NCI-H526 (cell line): ENCODE measurements around the gene OSBP2.
"Not testable (repeated sequence)": the region's sequence is repeated elsewhere in the genome, so short reads cannot be mapped to it uniquely, and the experiment has no call there.

ENCODE experiments used
- DNase-seq, 2 experiments: peaks; one replicate each; lab custom pipeline; 2025; lab: John Stamatoyannopoulos, UW

OSBP2 gene

GRCh38 chr22:30679895-30680690, 14.6 kb upstream of the OSBP2 start:
- DNase-seq, result not testable (repeated sequence)

GRCh38 chr22:30680991-30681770, 13.5 kb upstream of the OSBP2 start:
- no peak for DNase-seq

GRCh38 chr22:30681831-30682230, 12.8 kb upstream of the OSBP2 start:
- DNase-seq, result peak in 1 of 2 experiments; percentile 7

- no peak for DNase-seq
Observed at GRCh38 chr22:30685178-30685577, 9.5 kb upstream of the OSBP2 start.

- no peak for DNase-seq
Observed at GRCh38 chr22:30687358-30687757, 7.3 kb upstream of the OSBP2 start.

GRCh38 chr22:30689622-30690021, 5.1 kb upstream of the OSBP2 start:
- no peak for DNase-seq

- DNase-seq, result no peak
Observed at GRCh38 chr22:30691204-30691603, 3.5 kb upstream of the OSBP2 start.

GRCh38 chr22:30694171-30694639, 469 bp upstream of the OSBP2 start:
- DNase-seq, result peak; percentile 47 to 82

- DNase-seq, result no peak
Observed at GRCh38 chr22:30695351-30695851, 727 bp downstream of the OSBP2 start.

GRCh38 chr22:30695871-30696655, 1.4 kb downstream of the OSBP2 start:
- no peak for DNase-seq

GRCh38 chr22:30697975-30698374, 3.3 kb downstream of the OSBP2 start:
- DNase-seq, result no peak

- DNase-seq, result no peak
Observed at GRCh38 chr22:30701872-30702271, 7.2 kb downstream of the OSBP2 start.

GRCh38 chr22:30702856-30703255, 8.2 kb downstream of the OSBP2 start:
- no peak for DNase-seq

- DNase-seq, result no peak
Observed at GRCh38 chr22:30704978-30705377, 10.3 kb downstream of the OSBP2 start.

GRCh38 chr22:30705710-30706651, 11.3 kb downstream of the OSBP2 start:
- DNase-seq, result no peak

- DNase-seq, result not testable (repeated sequence)
Observed at GRCh38 chr22:30709980-30710379, 15.3 kb downstream of the OSBP2 start.

GRCh38 chr22:30712094-30712493, 17.4 kb downstream of the OSBP2 start:
- DNase-seq, result no peak

- DNase-seq, result no peak
Observed at GRCh38 chr22:30714062-30714461, 19.4 kb downstream of the OSBP2 start.

- no peak for DNase-seq
Observed at GRCh38 chr22:30717331-30717921, 22.8 kb downstream of the OSBP2 start.

GRCh38 chr22:30717952-30718351, 23.3 kb downstream of the OSBP2 start:
- DNase-seq, result no peak

- DNase-seq, result no peak
Observed at GRCh38 chr22:30718491-30718890, 23.8 kb downstream of the OSBP2 start.
